HuH-7 (cell line): ENCODE data around the gene SFN.

Source experiments
- DNase-seq: peaks from one replicate; pipeline ENCODE4 v3.0.0; 2011; ENCODE audit warnings: low spot score

The SFN gene

GRCh38 chr1:26911399-26912146, 48.6 kb downstream of the SFN start:
- DNase-seq, result no peak

GRCh38 chr1:26912147-26912490, 49.2 kb downstream of the SFN start:
- DNase-seq, result no peak

DNA sequence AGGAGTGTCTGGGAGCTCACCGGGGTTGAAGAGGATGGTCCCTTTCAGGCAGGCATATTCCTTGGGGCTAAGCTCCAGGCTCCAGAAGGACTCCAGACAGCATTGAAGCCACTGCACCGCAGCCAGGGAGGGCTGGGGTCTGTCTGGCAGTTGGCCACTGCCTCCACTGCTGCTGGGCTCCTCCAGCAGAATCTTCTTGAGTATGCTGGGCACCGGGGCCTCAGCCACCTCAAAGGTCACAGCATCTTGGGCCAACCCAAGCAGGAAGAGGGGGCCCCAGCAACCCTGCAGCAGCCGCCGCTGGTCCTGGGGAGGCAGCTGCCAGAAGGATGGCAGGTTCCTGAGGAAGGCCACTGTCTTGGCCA, 50.4 kb downstream of the SFN start:
- DNase-seq, result no peak
